Suprapubic skin (tissue), 4 donors: ENCODE measurements around the gene SNRK. TPM values are rescaled to one million over a fixed set of nuclear protein-coding genes. Genes with fewer than 3 reads are reported as not detected.

ENCODE experiments used
- DNase-seq, 2 donors: peaks; one replicate each; pipeline ENCODE4 v3.0.0-alpha.2; 2019; ENCODE audit warnings: low spot score in 2 of 2
- H3K27ac ChIP-seq: fragments of 200-600 bp; sonication (generic); one replicate; pipeline ENCODE4 v1.5.1; 2019
- H3K27me3 ChIP-seq: fragments of 200-600 bp; sonication (generic); one replicate; pipeline ENCODE4 v1.5.1; 2019
- H3K36me3 ChIP-seq: fragments of 200-600 bp; sonication (generic); one replicate; pipeline ENCODE4 v1.5.1; 2019
- H3K4me1 ChIP-seq: fragments of 200-600 bp; sonication (generic); one replicate; pipeline ENCODE4 v1.5.1; 2019
- H3K4me3 ChIP-seq: fragments of 200-600 bp; sonication (generic); one replicate; pipeline ENCODE4 v1.5.1; 2019; ENCODE audit warnings: mild to moderate bottlenecking
- H3K9me3 ChIP-seq: fragments of 200-600 bp; sonication (generic); one replicate; pipeline ENCODE4 v1.5.1; 2019
- CTCF ChIP-seq, 2 donors: fragments of 200-600 bp in 1 of 2; fragments of 450-650 bp in 1 of 2; sonication (generic) in 1 of 2; IDR thresholded peaks; one replicate each; pipeline ENCODE4 v1.5.1; 2016 to 2019; ENCODE audit warnings: antibody characterized with exemption in 2 of 2, mild to moderate bottlenecking in 1 of 2, moderate library complexity in 1 of 2
- EP300 ChIP-seq: sonication (generic); formaldehyde crosslinking; IDR thresholded peaks from one replicate; pipeline ENCODE4 v1.6.1; 2017; ENCODE audit warnings: antibody characterized with exemption
- POLR2A ChIP-seq, 2 donors: fragments of 450-650 bp; IDR thresholded peaks; one replicate each; pipeline ENCODE4 v1.6.1; 2017; ENCODE audit warnings: antibody characterized with exemption in 2 of 2, mild to moderate bottlenecking in 2 of 2, moderate library complexity in 2 of 2
- POLR2AphosphoS5 ChIP-seq, 3 donors: sonication (generic); formaldehyde crosslinking; IDR thresholded peaks; one replicate each; pipeline ENCODE4 v1.6.1; 2017; ENCODE audit warnings: antibody characterized with exemption in 3 of 3
- WGBS: methylation state at CpG from one replicate; pipeline ENCODE4 v1.1.5; 2018; 5-methylcytosine and 5-hydroxymethylcytosine counted together
- total RNA-seq, 4 donors: library from RNA; depleted of rRNA; stranded (reverse); fragments of >200 nt; gene quantifications; one replicate each; pipeline ENCODE4 v1.1.0, GENCODE V29; 2016

The SNRK gene
- total RNA-seq, 4 donors from 2014 or later, result 107 to 213 (median 177) TPM

GRCh38 chr3:43244694-43245093 lies 41.6 kb upstream of the SNRK start:
- Histone ChIP-seq H3K4me1 (peaks cover 25% of the 10 kb centered on the region), H3K36me3 (no peaks in the 10 kb centered on the region), H3K9me3 (no peaks in the 10 kb centered on the region), H3K27me3 (no peaks in the 10 kb centered on the region), H3K27ac (no peak overlapping the region), H3K4me3 (no peak overlapping the region)
- no peak for TF ChIP-seq POLR2A (IDR thresholded peaks at IDR 0.05)
- no peak for TF ChIP-seq POLR2AphosphoS5 (IDR thresholded peaks at IDR 0.05)
- no peak for TF ChIP-seq CTCF (IDR thresholded peaks at IDR 0.05)
- TF ChIP-seq EP300, result no peak
- DNase-seq, result no peak

- DNase-seq, result no peak
- Histone ChIP-seq H3K27ac (no peak overlapping the region), H3K4me3 (no peak overlapping the region), H3K4me1 (peaks cover 24% of the 10 kb centered on the region), H3K9me3 (no peaks in the 10 kb centered on the region), H3K36me3 (no peaks in the 10 kb centered on the region), H3K27me3 (no peaks in the 10 kb centered on the region)
- WGBS, result 78% methylated on average over 2 of the region's 2 CpGs
- TF ChIP-seq POLR2AphosphoS5 (IDR thresholded peaks at IDR 0.05) (no peak), EP300 (no peak), CTCF (IDR thresholded peaks at IDR 0.05) (no peak), POLR2A (IDR thresholded peaks at IDR 0.05) (no peak)
Measured at GRCh38 chr3:43246976-43247375, 39.4 kb upstream of the SNRK start.

GRCh38 chr3:43247561-43248184 lies 38.7 kb upstream of the SNRK start:
- H3K4me3 ChIP-seq, result no peak overlapping the region
- no peaks in the 10 kb centered on the region for H3K9me3 ChIP-seq
- H3K27ac ChIP-seq, result no peak overlapping the region
- no peaks in the 10 kb centered on the region for H3K27me3 ChIP-seq
- 45% methylated on average over 3 of the region's 3 CpGs for WGBS
- DNase-seq, result no peak
- H3K4me1 ChIP-seq, result peaks cover 24% of the 10 kb centered on the region
- TF ChIP-seq EP300 (no peak), POLR2A (IDR thresholded peaks at IDR 0.05) (no peak), CTCF (IDR thresholded peaks at IDR 0.05) (no peak), POLR2AphosphoS5 (IDR thresholded peaks at IDR 0.05) (no peak)
- no peaks in the 10 kb centered on the region for H3K36me3 ChIP-seq

- Histone ChIP-seq H3K27ac (no peak overlapping the region), H3K4me1 (peaks cover 24% of the 10 kb centered on the region), H3K27me3 (no peaks in the 10 kb centered on the region), H3K9me3 (no peaks in the 10 kb centered on the region), H3K36me3 (no peaks in the 10 kb centered on the region), H3K4me3 (no peak overlapping the region)
- TF ChIP-seq POLR2A (IDR thresholded peaks at IDR 0.05), result no peak
- TF ChIP-seq CTCF (IDR thresholded peaks at IDR 0.05), result no peak
- no peak for TF ChIP-seq POLR2AphosphoS5 (IDR thresholded peaks at IDR 0.05)
- TF ChIP-seq EP300, result no peak
- 36% methylated on average over 2 of the region's 2 CpGs for WGBS
- DNase-seq, result no peak
Measured at GRCh38 chr3:43248185-43248583, 38.2 kb upstream of the SNRK start.

GRCh38 chr3:43248973-43249372 lies 37.4 kb upstream of the SNRK start:
- Histone ChIP-seq H3K36me3 (no peaks in the 10 kb centered on the region), H3K27ac (no peak overlapping the region), H3K4me1 (peaks cover 19% of the 10 kb centered on the region), H3K9me3 (no peaks in the 10 kb centered on the region), H3K4me3 (no peak overlapping the region), H3K27me3 (no peaks in the 10 kb centered on the region)
- WGBS, result 76% methylated on average over 2 of the region's 2 CpGs
- TF ChIP-seq CTCF (IDR thresholded peaks at IDR 0.05) (no peak), POLR2A (IDR thresholded peaks at IDR 0.05) (no peak), EP300 (no peak), POLR2AphosphoS5 (IDR thresholded peaks at IDR 0.05) (no peak)
- no peak for DNase-seq
